ENCODE measurements around the gene ATOH8. TPM values are rescaled to one million over a fixed set of nuclear protein-coding genes. Genes with fewer than 3 reads are reported as not detected.
A peak's percentile ranks its signal among the peaks of the same experiment; 100 is the strongest.

ATOH8 gene
- total and polyA plus RNA-seq, 9 donors, result 9.4 to 37.7 (median 29.6) TPM

GRCh38 chr2:85737961-85738360, 15.8 kb upstream of the ATOH8 start:
- intact Hi-C loops (cut with DNase I), result loop anchor here in 2 of 4 donors (5.0 to 10.0 kb wide), 2 partner anchors 59 to 347 kb away; no protein-coding TSS in a partner anchor
- WGBS, 3 donors, result 28 to 39% (median 36%) methylated on average over 4 of the region's 4 CpGs
- no peak overlapping the region for H3K4me3 ChIP-seq
- no peaks in the 10 kb centered on the region for H3K36me3 ChIP-seq
- TF ChIP-seq POLR2A (IDR thresholded peaks at IDR 0.05) (no peak), EP300 (IDR thresholded peaks at IDR 0.05) (no peak), CTCF (IDR thresholded peaks at IDR 0.05) (no peak)
- H3K9me3 ChIP-seq, result no peaks in the 10 kb centered on the region
- peak in 1 of 5 donors; percentile 47 for DNase-seq
- H3K27ac ChIP-seq, result peak overlapping the region; percentile 57 to 58
- peaks cover 16% of the 10 kb centered on the region for H3K4me1 ChIP-seq (ENCODE audit: insufficient read depth)
- H3K27me3 ChIP-seq, result no peaks in the 10 kb centered on the region

GRCh38 chr2:85740193-85740592, 13.6 kb upstream of the ATOH8 start:
- Histone ChIP-seq H3K36me3 (no peaks in the 10 kb centered on the region), H3K4me3 (no peak overlapping the region), H3K27ac (no peak overlapping the region), H3K9me3 (no peaks in the 10 kb centered on the region), H3K27me3 (no peaks in the 10 kb centered on the region), H3K4me1 (ENCODE audit: insufficient read depth) (peaks cover 33% of the 10 kb centered on the region)
- no peak for TF ChIP-seq POLR2A (IDR thresholded peaks at IDR 0.05)
- TF ChIP-seq EP300 (IDR thresholded peaks at IDR 0.05), result no peak
- no peak for TF ChIP-seq CTCF (IDR thresholded peaks at IDR 0.05)
- no peak for DNase-seq
- 80 to 85% (median 83%) methylated on average over 4 of the region's 4 CpGs for WGBS, 3 donors
- intact Hi-C loops (cut with DNase I), result loop anchor here in 1 of 4 donors (5.0 kb wide), 1 partner anchor 327 kb away; no protein-coding TSS in a partner anchor

GRCh38 chr2:85741211-85741832, 12.5 kb upstream of the ATOH8 start:
- Histone ChIP-seq H3K9me3 (no peaks in the 10 kb centered on the region), H3K27ac (peak overlapping the region; percentile 51 to 89), H3K36me3 (no peaks in the 10 kb centered on the region), H3K27me3 (no peaks in the 10 kb centered on the region), H3K4me3 (no peak overlapping the region), H3K4me1 (ENCODE audit: insufficient read depth) (peaks cover 33% of the 10 kb centered on the region)
- no peak for TF ChIP-seq EP300 (IDR thresholded peaks at IDR 0.05)
- no peak for TF ChIP-seq CTCF (IDR thresholded peaks at IDR 0.05)
- TF ChIP-seq POLR2A (IDR thresholded peaks at IDR 0.05), result no peak
- intact Hi-C loops (cut with DNase I), result loop anchor here in 1 of 4 donors (5.0 kb wide), 1 partner anchor 326 kb away; no protein-coding TSS in a partner anchor
- no peak for DNase-seq
- 84 to 89% (median 86%) methylated on average over 9 of the region's 9 CpGs for WGBS, 3 donors

GRCh38 chr2:85741833-85742455, 11.8 kb upstream of the ATOH8 start:
- H3K4me1 ChIP-seq (ENCODE audit: insufficient read depth), result peaks cover 33% of the 10 kb centered on the region
- 5 to 7% (median 6%) methylated on average over 19 of the region's 19 CpGs for WGBS, 3 donors
- H3K4me3 ChIP-seq, result no peak overlapping the region
- peak overlapping the region; percentile 51 to 89 for H3K27ac ChIP-seq
- intact Hi-C loops (cut with DNase I), result loop anchor here in 1 of 4 donors (5.0 kb wide), 1 partner anchor 325 kb away; no protein-coding TSS in a partner anchor
- H3K36me3 ChIP-seq, result no peaks in the 10 kb centered on the region
- no peaks in the 10 kb centered on the region for H3K27me3 ChIP-seq
- TF ChIP-seq CTCF (IDR thresholded peaks at IDR 0.05) (no peak), EP300 (IDR thresholded peaks at IDR 0.05) (no peak), POLR2A (IDR thresholded peaks at IDR 0.05) (no peak)
- DNase-seq, result peak; percentile 75 to 84 (median 78)
- no peaks in the 10 kb centered on the region for H3K9me3 ChIP-seq
